ENCODE data around the gene CAPZA2. TPM values are rescaled to one million over a fixed set of nuclear protein-coding genes. Genes with fewer than 3 reads are reported as not detected.
A peak's percentile ranks its signal among the peaks of the same experiment; 100 is the strongest.

The CAPZA2 gene
- total and polyA plus RNA-seq, 10 of the 15 experiments (the other 5 are each of a cell fraction or from before 2014, with no cell fraction given) = 50.0 to 379 (median 117) TPM

DNA sequence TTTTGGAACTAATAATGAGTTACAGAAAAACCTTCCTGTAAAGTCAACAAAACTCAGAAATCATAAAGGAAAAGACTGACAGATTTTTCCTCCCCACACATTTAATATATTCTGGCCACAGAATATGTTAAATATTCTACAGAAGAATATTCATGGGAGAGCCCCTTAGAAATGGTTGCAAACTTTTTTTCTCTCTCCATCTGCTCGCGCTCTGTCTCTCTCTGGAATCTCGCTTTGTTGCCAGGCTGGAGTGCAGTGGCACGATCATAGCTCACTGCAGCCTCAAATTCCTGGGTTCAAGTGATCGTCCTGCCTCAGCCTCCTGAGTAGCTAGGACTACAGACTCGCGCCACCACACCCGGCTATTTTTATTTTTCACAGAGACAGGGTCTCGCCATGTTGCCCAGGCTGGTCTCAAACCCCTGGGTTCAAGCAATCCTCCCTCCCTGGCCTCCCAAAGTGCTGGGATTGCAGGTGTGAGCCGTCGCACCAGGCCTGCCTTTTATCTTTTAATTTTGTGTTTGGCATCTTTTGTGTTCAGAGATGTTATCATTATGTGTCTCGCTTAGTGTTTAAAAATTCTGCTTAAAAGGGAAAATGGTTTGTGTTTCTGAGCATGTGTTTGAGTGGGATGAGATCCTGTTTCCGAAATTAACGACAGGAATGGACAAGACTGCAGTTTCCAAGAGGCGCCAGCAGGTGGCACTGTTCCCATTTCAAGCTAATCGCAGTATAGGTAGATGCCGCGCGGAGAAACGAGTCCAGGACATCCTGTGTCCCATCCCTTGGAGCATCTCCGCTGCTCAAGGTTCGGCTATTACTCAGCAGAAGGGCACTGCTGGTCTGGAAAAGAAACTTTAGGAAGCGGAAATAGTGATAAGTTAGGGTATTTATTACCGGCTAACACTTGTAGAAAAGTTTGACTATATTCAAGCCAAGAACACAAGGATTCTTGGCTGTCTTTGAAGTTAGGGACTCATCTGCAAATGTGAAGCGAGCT is 67.8 kb downstream of the CAPZA2 start:
- no peaks in the 10 kb centered on the region for H3K79me2 ChIP-seq (ENCODE audit: control insufficient read depth, insufficient read depth, low read length)
- ATAC-seq = peak; percentile 95
- peak overlapping the region; percentile 62 for H3K4me2 ChIP-seq (ENCODE audit: control insufficient read depth, insufficient read depth)
- SMC1A ChIA-PET (ENCODE audit: uncharacterized antibody, unreplicated experiment) = interaction anchor here (0.7 to 15.1 kb wide), 19 partner anchors 10 to 455 kb away, joined by 3 to 262 read pairs (median 4); no protein-coding TSS in a partner anchor
- peak; percentile 98 for FAIRE-seq
- H3K4me3 ChIP-seq = no peak overlapping the region
- intact Hi-C loops (cut with micrococcal nuclease; ENCODE audit: unreplicated experiment) = loop anchor here (1.0 to 5.0 kb wide), 5 partner anchors 23 to 457 kb away; partner anchors contain the start of gene ST7
- H2AFZ ChIP-seq (ENCODE audit: control insufficient read depth, low read depth, low read length) = peak overlapping the region; percentile 92
- H3K4me1 ChIP-seq (ENCODE audit: control insufficient read depth, insufficient read depth, low read length) = peaks cover 5% of the 10 kb centered on the region
- H3K9ac ChIP-seq (ENCODE audit: control insufficient read depth, insufficient read depth, low read length) = no peak overlapping the region
- H3K9me3 ChIP-seq (replicated peaks; ENCODE audit: control insufficient read depth, insufficient read depth, low read length) = no peaks in the 10 kb centered on the region
- peak; percentile 44 for DNase-seq (ENCODE audit: low read depth, low spot score)
- POLR2A ChIA-PET = interaction anchor here (0.6 to 4.3 kb wide), 3 partner anchors 28 to 196 kb away, joined by 4 to 21 read pairs (median 6); no protein-coding TSS in a partner anchor
- CTCF ChIA-PET = interaction anchor here (0.8 to 13.3 kb wide), 28 partner anchors 10 to 454 kb away, joined by 3 to 324 read pairs (median 4); no protein-coding TSS in a partner anchor
- H3K36me3 ChIP-seq (ENCODE audit: control insufficient read depth in 2 of 2, insufficient read depth in 2 of 2, low read length in 1 of 2) = no peaks in the 10 kb centered on the region
- BruUV-seq (replicated peaks) = no TSS peak
- 18% methylated on average over 25 of the region's 25 CpGs for WGBS (ENCODE audit: insufficient coverage, insufficient replicate concordance, low lambda C conversion rate, missing lambda C conversion rate)
- no peaks in the 10 kb centered on the region for H3K27me3 ChIP-seq (replicated peaks in 1 of 2; ENCODE audit: control insufficient read depth in 2 of 2, insufficient read depth in 2 of 2, low read length in 1 of 2)
- H3K27ac ChIP-seq (ENCODE audit: control insufficient read depth, insufficient read depth) = no peak overlapping the region
- H4K20me1 ChIP-seq (ENCODE audit: control insufficient read depth, insufficient read depth) = no peaks in the 10 kb centered on the region
- in situ Hi-C loops (cut with MboI) = loop anchor here (5.0 kb wide), 1 partner anchor 197 kb away; no protein-coding TSS in a partner anchor
- RAD21 ChIA-PET (ENCODE audit: unreplicated experiment) = interaction anchor here (0.9 to 6.4 kb wide), 16 partner anchors 24 to 271 kb away, joined by 3 to 53 read pairs (median 4); no protein-coding TSS in a partner anchor
- TF ChIP-seq, protein P1, sequence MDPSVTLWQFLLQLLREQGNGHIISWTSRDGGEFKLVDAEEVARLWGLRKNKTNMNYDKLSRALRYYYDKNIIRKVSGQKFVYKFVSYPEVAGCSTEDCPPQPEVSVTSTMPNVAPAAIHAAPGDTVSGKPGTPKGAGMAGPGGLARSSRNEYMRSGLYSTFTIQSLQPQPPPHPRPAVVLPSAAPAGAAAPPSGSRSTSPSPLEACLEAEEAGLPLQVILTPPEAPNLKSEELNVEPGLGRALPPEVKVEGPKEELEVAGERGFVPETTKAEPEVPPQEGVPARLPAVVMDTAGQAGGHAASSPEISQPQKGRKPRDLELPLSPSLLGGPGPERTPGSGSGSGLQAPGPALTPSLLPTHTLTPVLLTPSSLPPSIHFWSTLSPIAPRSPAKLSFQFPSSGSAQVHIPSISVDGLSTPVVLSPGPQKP (IDR thresholded peaks at IDR 0.05; ENCODE audit: low read depth, low read length) = 0 out of 2 replicates have a peak, but pooled peaks have one; percentile 43
- TF ChIP-seq RAD21 (IDR thresholded peaks at IDR 0.05; ENCODE audit: insufficient read depth, low read depth, low read length) (peak; percentile 99), IKZF2 (IDR thresholded peaks at IDR 0.05) (0 out of 4 replicates have a peak, but pooled peaks of 1 of the 2 experiments have one; percentile 30), EED (IDR thresholded peaks at IDR 0.05; ENCODE audit: low read depth) (0 out of 2 replicates have a peak, but pooled peaks have one; percentile 22), YY1 (IDR thresholded peaks at IDR 0.05; ENCODE audit: low read depth, low read length) (peak; percentile 67), MEF2B (IDR thresholded peaks at IDR 0.05; ENCODE audit: partially characterized antibody, poor library complexity, severe bottlenecking) (no peak), IKZF1 (conservative IDR thresholded peaks at IDR 0.05) (0 out of 2 replicates have a peak, but pooled peaks have one; percentile 35), CBFB (IDR thresholded peaks at IDR 0.05; ENCODE audit: low read depth) (peak; percentile 34; the same call in 1 of the 2 replicates), IRF4 (IDR thresholded peaks at IDR 0.05; ENCODE audit: low read depth, low read length) (0 out of 2 replicates have a peak, but pooled peaks have one; percentile 28), STAT1 (conservative IDR thresholded peaks at IDR 0.05) (0 out of 2 replicates have a peak, but pooled peaks have one; percentile 41), ZNF622 (IDR thresholded peaks at IDR 0.05) (no peak), RCOR1 (conservative IDR thresholded peaks at IDR 0.05; ENCODE audit: low read depth, low read length) (peak; percentile 46; the same call in 1 of the 2 replicates), POU2F2 (IDR thresholded peaks at IDR 0.05; ENCODE audit: borderline replicate concordance, low read depth, low read length) (0 out of 3 replicates have a peak, but pooled peaks have one; percentile 27)
- TF ChIP-seq, protein P2, sequence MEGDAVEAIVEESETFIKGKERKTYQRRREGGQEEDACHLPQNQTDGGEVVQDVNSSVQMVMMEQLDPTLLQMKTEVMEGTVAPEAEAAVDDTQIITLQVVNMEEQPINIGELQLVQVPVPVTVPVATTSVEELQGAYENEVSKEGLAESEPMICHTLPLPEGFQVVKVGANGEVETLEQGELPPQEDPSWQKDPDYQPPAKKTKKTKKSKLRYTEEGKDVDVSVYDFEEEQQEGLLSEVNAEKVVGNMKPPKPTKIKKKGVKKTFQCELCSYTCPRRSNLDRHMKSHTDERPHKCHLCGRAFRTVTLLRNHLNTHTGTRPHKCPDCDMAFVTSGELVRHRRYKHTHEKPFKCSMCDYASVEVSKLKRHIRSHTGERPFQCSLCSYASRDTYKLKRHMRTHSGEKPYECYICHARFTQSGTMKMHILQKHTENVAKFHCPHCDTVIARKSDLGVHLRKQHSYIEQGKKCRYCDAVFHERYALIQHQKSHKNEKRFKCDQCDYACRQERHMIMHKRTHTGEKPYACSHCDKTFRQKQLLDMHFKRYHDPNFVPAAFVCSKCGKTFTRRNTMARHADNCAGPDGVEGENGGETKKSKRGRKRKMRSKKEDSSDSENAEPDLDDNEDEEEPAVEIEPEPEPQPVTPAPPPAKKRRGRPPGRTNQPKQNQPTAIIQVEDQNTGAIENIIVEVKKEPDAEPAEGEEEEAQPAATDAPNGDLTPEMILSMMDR (IDR thresholded peaks at IDR 0.05 in 2 of 3, conservative IDR thresholded peaks at IDR 0.05 in 1 of 3; ENCODE audit: control insufficient read depth in 2 of 3, extremely low read depth in 1 of 3, insufficient read depth in 1 of 3, low read depth in 3 of 3, low read length in 3 of 3) = peak; percentile 83 to 95 (median 88)
- TF ChIP-seq, protein P3, sequence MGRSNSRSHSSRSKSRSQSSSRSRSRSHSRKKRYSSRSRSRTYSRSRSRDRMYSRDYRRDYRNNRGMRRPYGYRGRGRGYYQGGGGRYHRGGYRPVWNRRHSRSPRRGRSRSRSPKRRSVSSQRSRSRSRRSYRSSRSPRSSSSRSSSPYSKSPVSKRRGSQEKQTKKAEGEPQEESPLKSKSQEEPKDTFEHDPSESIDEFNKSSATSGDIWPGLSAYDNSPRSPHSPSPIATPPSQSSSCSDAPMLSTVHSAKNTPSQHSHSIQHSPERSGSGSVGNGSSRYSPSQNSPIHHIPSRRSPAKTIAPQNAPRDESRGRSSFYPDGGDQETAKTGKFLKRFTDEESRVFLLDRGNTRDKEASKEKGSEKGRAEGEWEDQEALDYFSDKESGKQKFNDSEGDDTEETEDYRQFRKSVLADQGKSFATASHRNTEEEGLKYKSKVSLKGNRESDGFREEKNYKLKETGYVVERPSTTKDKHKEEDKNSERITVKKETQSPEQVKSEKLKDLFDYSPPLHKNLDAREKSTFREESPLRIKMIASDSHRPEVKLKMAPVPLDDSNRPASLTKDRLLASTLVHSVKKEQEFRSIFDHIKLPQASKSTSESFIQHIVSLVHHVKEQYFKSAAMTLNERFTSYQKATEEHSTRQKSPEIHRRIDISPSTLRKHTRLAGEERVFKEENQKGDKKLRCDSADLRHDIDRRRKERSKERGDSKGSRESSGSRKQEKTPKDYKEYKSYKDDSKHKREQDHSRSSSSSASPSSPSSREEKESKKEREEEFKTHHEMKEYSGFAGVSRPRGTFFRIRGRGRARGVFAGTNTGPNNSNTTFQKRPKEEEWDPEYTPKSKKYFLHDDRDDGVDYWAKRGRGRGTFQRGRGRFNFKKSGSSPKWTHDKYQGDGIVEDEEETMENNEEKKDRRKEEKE (IDR thresholded peaks at IDR 0.05) = no peak

Data from GM12878 (cell line).